Mucosa of stomach (tissue), 1 donor: Measurements from ENCODE around the gene ELL2.
A peak's percentile ranks its signal among the peaks of the same experiment; 100 is the strongest.

Source experiments
- H3K27me3 ChIP-seq: one replicate; pipeline ENCODE4 v1.7.0; 2013; ENCODE audit warnings: mild to moderate bottlenecking, low read length; ENCODE audit not compliant: control insufficient read depth, insufficient read depth
- H3K36me3 ChIP-seq: one replicate; pipeline ENCODE4 v1.7.0; 2013; ENCODE audit warnings: low read length; ENCODE audit not compliant: control insufficient read depth, insufficient read depth
- H3K4me1 ChIP-seq: one replicate; pipeline ENCODE4 v1.7.0; 2013; ENCODE audit warnings: mild to moderate bottlenecking, low read length; ENCODE audit not compliant: control insufficient read depth, insufficient read depth
- H3K4me3 ChIP-seq: one replicate; pipeline ENCODE4 v1.7.0; 2013; ENCODE audit warnings: low read length
- H3K9ac ChIP-seq: one replicate; pipeline ENCODE4 v1.7.0; 2013; ENCODE audit warnings: mild to moderate bottlenecking, low read length, moderate library complexity
- H3K9me3 ChIP-seq: one replicate; pipeline ENCODE4 v1.7.0; 2013; ENCODE audit warnings: mild to moderate bottlenecking, low read length, moderate library complexity; ENCODE audit not compliant: control insufficient read depth
- donor health status: Pancreatic carcinoma.

ELL2 gene

GRCh38 chr5:95959888-95960666 lies 1.6 kb downstream of the ELL2 start:
- no peaks in the 10 kb centered on the region for H3K9me3 ChIP-seq
- H3K4me3 ChIP-seq = peak overlapping the region; percentile 81
- no peaks in the 10 kb centered on the region for H3K27me3 ChIP-seq
- no peaks in the 10 kb centered on the region for H3K36me3 ChIP-seq
- H3K4me1 ChIP-seq = peaks cover 41% of the 10 kb centered on the region
- peak overlapping the region; percentile 95 for H3K9ac ChIP-seq

- H3K36me3 ChIP-seq = no peaks in the 10 kb centered on the region
- peaks cover 41% of the 10 kb centered on the region for H3K4me1 ChIP-seq
- peak overlapping the region; percentile 95 for H3K9ac ChIP-seq
- no peaks in the 10 kb centered on the region for H3K27me3 ChIP-seq
- no peaks in the 10 kb centered on the region for H3K9me3 ChIP-seq
- H3K4me3 ChIP-seq = peak overlapping the region; percentile 81
Observed at GRCh38 chr5:95959051-95959887, 2.4 kb downstream of the ELL2 start.

- no peak overlapping the region for H3K4me3 ChIP-seq
- H3K4me1 ChIP-seq = peaks cover 41% of the 10 kb centered on the region
- H3K9ac ChIP-seq = no peak overlapping the region
Observed at GRCh38 chr5:95958310-95959014, 3.2 kb downstream of the ELL2 start.

GRCh38 chr5:95957561-95958203 lies 4.0 kb downstream of the ELL2 start:
- Histone ChIP-seq H3K4me1 (peaks cover 36% of the 10 kb centered on the region), H3K36me3 (no peaks in the 10 kb centered on the region), H3K9me3 (no peaks in the 10 kb centered on the region), H3K27me3 (no peaks in the 10 kb centered on the region), H3K4me3 (no peak overlapping the region), H3K9ac (no peak overlapping the region)

More at GRCh38 chr5:95958310-95959014, 3.2 kb downstream of the ELL2 start:
- Histone ChIP-seq H3K27me3 (no peaks in the 10 kb centered on the region), H3K9me3 (no peaks in the 10 kb centered on the region), H3K36me3 (no peaks in the 10 kb centered on the region)

GRCh38 chr5:95956900-95957293 lies 4.8 kb downstream of the ELL2 start:
- no peaks in the 10 kb centered on the region for H3K36me3 ChIP-seq
- peaks cover 35% of the 10 kb centered on the region for H3K4me1 ChIP-seq
- no peaks in the 10 kb centered on the region for H3K27me3 ChIP-seq
- no peak overlapping the region for H3K9ac ChIP-seq
- H3K9me3 ChIP-seq = no peaks in the 10 kb centered on the region
- no peak overlapping the region for H3K4me3 ChIP-seq

GRCh38 chr5:95956021-95956899 lies 5.4 kb downstream of the ELL2 start:
- Histone ChIP-seq H3K4me3 (no peak overlapping the region), H3K4me1 (peaks cover 35% of the 10 kb centered on the region), H3K36me3 (no peaks in the 10 kb centered on the region), H3K27me3 (no peaks in the 10 kb centered on the region), H3K9me3 (no peaks in the 10 kb centered on the region), H3K9ac (no peak overlapping the region)

- Histone ChIP-seq H3K4me3 (no peak overlapping the region), H3K27me3 (no peaks in the 10 kb centered on the region), H3K9ac (no peak overlapping the region), H3K4me1 (peaks cover 35% of the 10 kb centered on the region), H3K36me3 (no peaks in the 10 kb centered on the region), H3K9me3 (no peaks in the 10 kb centered on the region)
Observed at GRCh38 chr5:95954716-95955115, 6.9 kb downstream of the ELL2 start.

- H3K27me3 ChIP-seq = no peaks in the 10 kb centered on the region
- H3K36me3 ChIP-seq = no peaks in the 10 kb centered on the region
- peaks cover 22% of the 10 kb centered on the region for H3K4me1 ChIP-seq
- no peak overlapping the region for H3K4me3 ChIP-seq
- H3K9me3 ChIP-seq = no peaks in the 10 kb centered on the region
- H3K9ac ChIP-seq = no peak overlapping the region
Observed at GRCh38 chr5:95953021-95953702, 8.5 kb downstream of the ELL2 start.

GRCh38 chr5:95951916-95952315 lies 9.7 kb downstream of the ELL2 start:
- H3K36me3 ChIP-seq = no peaks in the 10 kb centered on the region
- H3K27me3 ChIP-seq = no peaks in the 10 kb centered on the region
- peaks cover 15% of the 10 kb centered on the region for H3K4me1 ChIP-seq
- no peak overlapping the region for H3K9ac ChIP-seq
- no peaks in the 10 kb centered on the region for H3K9me3 ChIP-seq
- H3K4me3 ChIP-seq = no peak overlapping the region

GRCh38 chr5:95949810-95950209 lies 11.8 kb downstream of the ELL2 start:
- Histone ChIP-seq H3K9ac (no peak overlapping the region), H3K36me3 (no peaks in the 10 kb centered on the region), H3K9me3 (no peaks in the 10 kb centered on the region), H3K27me3 (no peaks in the 10 kb centered on the region), H3K4me3 (no peak overlapping the region), H3K4me1 (peaks cover 7% of the 10 kb centered on the region)
